GM19043 (cell line): Measurements from ENCODE around the gene KCNT1.

Source experiments
- ATAC-seq: cut with Tn5 transposase; IDR thresholded peaks from one replicate; pipeline ENCODE4 v1.9.1; 2021; ENCODE audit warnings: low read depth; ENCODE audit not compliant: unreplicated experiment

The KCNT1 gene

GRCh38 chr9:135813671-135814290, 111.8 kb downstream of the KCNT1 start:
- no peak for ATAC-seq

GRCh38 chr9:135814421-135815095, 112.6 kb downstream of the KCNT1 start:
- ATAC-seq = no peak

- no peak for ATAC-seq
Measured at GRCh38 chr9:135815413-135815812, 113.4 kb downstream of the KCNT1 start.

GRCh38 chr9:135815830-135816650, 114.1 kb downstream of the KCNT1 start:
- no peak for ATAC-seq

GRCh38 chr9:135816651-135816970, 114.6 kb downstream of the KCNT1 start:
- ATAC-seq = no peak

- no peak for ATAC-seq
Measured at GRCh38 chr9:135817951-135818717, 116.1 kb downstream of the KCNT1 start.

GRCh38 chr9:135818718-135819475, 116.9 kb downstream of the KCNT1 start:
- no peak for ATAC-seq

GRCh38 chr9:135819905-135820304, 117.9 kb downstream of the KCNT1 start:
- ATAC-seq = no peak

- no peak for ATAC-seq
Measured at GRCh38 chr9:135820661-135821060, 118.7 kb downstream of the KCNT1 start.

GRCh38 chr9:135821116-135821515, 119.1 kb downstream of the KCNT1 start:
- ATAC-seq = no peak

GRCh38 chr9:135821733-135822373, 119.9 kb downstream of the KCNT1 start:
- no peak for ATAC-seq

GRCh38 chr9:135822374-135822755, 120.4 kb downstream of the KCNT1 start:
- no peak for ATAC-seq

- no peak for ATAC-seq
Measured at GRCh38 chr9:135823036-135823435, 121.1 kb downstream of the KCNT1 start.

- ATAC-seq = no peak
Measured at GRCh38 chr9:135825435-135826187, 123.6 kb downstream of the KCNT1 start.

GRCh38 chr9:135826188-135826545, 124.2 kb downstream of the KCNT1 start:
- no peak for ATAC-seq

GRCh38 chr9:135827301-135827700, 125.3 kb downstream of the KCNT1 start:
- no peak for ATAC-seq

- ATAC-seq = no peak
Measured at GRCh38 chr9:135827866-135828580, 126.0 kb downstream of the KCNT1 start.

- ATAC-seq = no peak
Measured at GRCh38 chr9:135828656-135829055, 126.7 kb downstream of the KCNT1 start.

GRCh38 chr9:135830496-135830895, 128.5 kb downstream of the KCNT1 start:
- no peak for ATAC-seq
